Osteoblast (primary cell): ENCODE results near the gene LSS. TPM values are rescaled to one million over a fixed set of nuclear protein-coding genes. Genes with fewer than 3 reads are reported as not detected.
"Not testable (repeated sequence)": the region's sequence is repeated elsewhere in the genome, so short reads cannot be mapped to it uniquely, and the experiment has no call there.

Source experiments
- DNase-seq: peaks from one replicate; pipeline ENCODE4 v3.0.0; 2011; ENCODE audit warnings: low spot score, mixed read lengths; ENCODE audit not compliant: insufficient read length; ENCODE audit errors: missing footprints
- H2AFZ ChIP-seq: 2 replicates; pipeline ENCODE4 v1.6.0; 2011; ENCODE audit warnings: mild to moderate bottlenecking, low read length
- H3K27ac ChIP-seq: 2 replicates; pipeline ENCODE4 v1.5.1; 2011; ENCODE audit warnings: mild to moderate bottlenecking, low read depth, low read length, moderate library complexity
- H3K27me3 ChIP-seq: 2 replicates; pipeline ENCODE4 v1.6.0; 2012; ENCODE audit warnings: mild to moderate bottlenecking, control low read depth, inconsistent platforms, low read length, moderate library complexity; ENCODE audit not compliant: insufficient read depth
- H3K36me3 ChIP-seq: 2 replicates; pipeline ENCODE4 v1.5.1; 2011; ENCODE audit warnings: mild to moderate bottlenecking, low read length, control low read depth, moderate library complexity; ENCODE audit not compliant: insufficient read depth
- H3K4me1 ChIP-seq: 2 replicates; pipeline ENCODE4 v1.5.1; 2011; ENCODE audit warnings: mild to moderate bottlenecking, low read length, control low read depth, moderate library complexity; ENCODE audit not compliant: insufficient read depth
- H3K4me2 ChIP-seq: 2 replicates; pipeline ENCODE4 v1.6.0; 2011; ENCODE audit warnings: mild to moderate bottlenecking, low read length; ENCODE audit not compliant: insufficient read depth
- H3K4me3 ChIP-seq: fragments of 200-600 bp; sonication (generic); 3 replicates; pipeline ENCODE4 v1.5.1; 2012; ENCODE audit warnings: mild to moderate bottlenecking, low read length, inconsistent platforms; ENCODE audit not compliant: insufficient read depth
- H3K79me2 ChIP-seq: 2 replicates; pipeline ENCODE4 v1.6.0; 2012; ENCODE audit warnings: mild to moderate bottlenecking, low read length, control low read depth, inconsistent platforms; ENCODE audit not compliant: insufficient read depth
- H3K9me3 ChIP-seq: 2 replicates; pipeline ENCODE4 v1.5.1; 2011; ENCODE audit warnings: low read depth, low read length, control low read depth
- H4K20me1 ChIP-seq: 2 replicates; pipeline ENCODE4 v1.6.0; 2012; ENCODE audit warnings: mild to moderate bottlenecking, low read length, control low read depth; ENCODE audit not compliant: insufficient read depth
- total RNA-seq: library from RNA; depleted of rRNA; stranded (reverse); fragments of >200 nt; gene quantifications from 2 replicates; pipeline ENCODE4 v1.2.3, GENCODE V29; 2012
- TF ChIP-seq, protein P1 (sequence below): IDR thresholded peaks from 2 replicates; pipeline ENCODE4 v1.5.1; 2011; ENCODE audit warnings: mild to moderate bottlenecking, low read depth, low read length, moderate library complexity; ENCODE audit errors: extremely low read depth

The LSS gene
- total RNA-seq, 1 donor = 122 TPM

DNA sequence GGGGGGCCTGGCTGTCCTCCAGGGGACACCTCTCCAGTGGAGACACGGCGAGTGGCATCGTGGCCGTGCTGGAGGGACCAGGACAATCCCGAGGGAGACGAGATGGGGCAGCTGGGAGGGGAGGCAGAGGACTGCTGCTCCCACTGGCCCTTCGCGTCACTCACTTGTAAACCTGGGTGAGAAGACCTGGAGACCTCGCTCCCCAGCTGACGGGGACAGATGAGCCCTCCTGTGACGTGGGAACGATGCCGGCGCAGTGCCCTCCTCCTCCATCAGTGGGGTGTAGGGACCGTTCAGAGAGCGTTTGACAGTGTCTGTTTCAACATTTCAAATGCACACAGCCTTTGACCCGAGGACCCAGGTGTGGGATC lies 48.9 kb downstream of the LSS start:
- Histone ChIP-seq H2AFZ (no peak overlapping the region), H3K36me3 (no peaks in the 10 kb centered on the region), H3K79me2 (no peaks in the 10 kb centered on the region), H3K4me2 (no peak overlapping the region), H3K27ac (no peak overlapping the region), H3K27me3 (no peaks in the 10 kb centered on the region), H3K9me3 (no peaks in the 10 kb centered on the region), H3K4me1 (peaks cover 3% of the 10 kb centered on the region), H3K4me3 (no peak overlapping the region), H4K20me1 (no peaks in the 10 kb centered on the region)
- TF ChIP-seq, protein P1, sequence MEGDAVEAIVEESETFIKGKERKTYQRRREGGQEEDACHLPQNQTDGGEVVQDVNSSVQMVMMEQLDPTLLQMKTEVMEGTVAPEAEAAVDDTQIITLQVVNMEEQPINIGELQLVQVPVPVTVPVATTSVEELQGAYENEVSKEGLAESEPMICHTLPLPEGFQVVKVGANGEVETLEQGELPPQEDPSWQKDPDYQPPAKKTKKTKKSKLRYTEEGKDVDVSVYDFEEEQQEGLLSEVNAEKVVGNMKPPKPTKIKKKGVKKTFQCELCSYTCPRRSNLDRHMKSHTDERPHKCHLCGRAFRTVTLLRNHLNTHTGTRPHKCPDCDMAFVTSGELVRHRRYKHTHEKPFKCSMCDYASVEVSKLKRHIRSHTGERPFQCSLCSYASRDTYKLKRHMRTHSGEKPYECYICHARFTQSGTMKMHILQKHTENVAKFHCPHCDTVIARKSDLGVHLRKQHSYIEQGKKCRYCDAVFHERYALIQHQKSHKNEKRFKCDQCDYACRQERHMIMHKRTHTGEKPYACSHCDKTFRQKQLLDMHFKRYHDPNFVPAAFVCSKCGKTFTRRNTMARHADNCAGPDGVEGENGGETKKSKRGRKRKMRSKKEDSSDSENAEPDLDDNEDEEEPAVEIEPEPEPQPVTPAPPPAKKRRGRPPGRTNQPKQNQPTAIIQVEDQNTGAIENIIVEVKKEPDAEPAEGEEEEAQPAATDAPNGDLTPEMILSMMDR = no peak
- DNase-seq = no peak

DNA sequence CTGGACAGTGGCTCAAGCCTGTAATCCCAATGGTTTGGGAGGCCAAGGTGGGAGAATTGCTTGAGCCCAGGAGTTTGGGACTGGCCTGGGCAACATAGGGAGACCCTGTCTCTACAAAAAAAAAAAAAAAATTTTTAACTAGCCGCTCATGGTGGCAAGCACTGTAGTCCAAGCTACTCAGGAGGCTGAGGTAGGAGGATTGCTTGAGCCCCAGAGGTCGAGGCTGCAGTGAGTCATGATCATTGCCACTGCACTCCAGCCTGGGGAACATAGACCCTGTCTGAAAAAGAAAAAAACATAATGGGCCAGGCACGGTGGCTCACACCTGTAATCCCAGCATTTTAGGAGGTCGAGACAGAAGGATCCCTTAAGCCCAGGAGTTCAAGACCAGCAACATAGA lies 49.6 kb downstream of the LSS start:
- H3K27me3 ChIP-seq = no peaks in the 10 kb centered on the region
- no peaks in the 10 kb centered on the region for H3K79me2 ChIP-seq
- no peaks in the 10 kb centered on the region for H4K20me1 ChIP-seq
- no peak overlapping the region for H3K27ac ChIP-seq
- no peak overlapping the region for H2AFZ ChIP-seq
- peaks cover 2% of the 10 kb centered on the region for H3K4me1 ChIP-seq
- no peaks in the 10 kb centered on the region for H3K36me3 ChIP-seq
- H3K9me3 ChIP-seq = no peaks in the 10 kb centered on the region
- no peak for DNase-seq
- TF ChIP-seq, protein P1 = no peak
- no peak overlapping the region for H3K4me3 ChIP-seq
- no peak overlapping the region for H3K4me2 ChIP-seq

DNA sequence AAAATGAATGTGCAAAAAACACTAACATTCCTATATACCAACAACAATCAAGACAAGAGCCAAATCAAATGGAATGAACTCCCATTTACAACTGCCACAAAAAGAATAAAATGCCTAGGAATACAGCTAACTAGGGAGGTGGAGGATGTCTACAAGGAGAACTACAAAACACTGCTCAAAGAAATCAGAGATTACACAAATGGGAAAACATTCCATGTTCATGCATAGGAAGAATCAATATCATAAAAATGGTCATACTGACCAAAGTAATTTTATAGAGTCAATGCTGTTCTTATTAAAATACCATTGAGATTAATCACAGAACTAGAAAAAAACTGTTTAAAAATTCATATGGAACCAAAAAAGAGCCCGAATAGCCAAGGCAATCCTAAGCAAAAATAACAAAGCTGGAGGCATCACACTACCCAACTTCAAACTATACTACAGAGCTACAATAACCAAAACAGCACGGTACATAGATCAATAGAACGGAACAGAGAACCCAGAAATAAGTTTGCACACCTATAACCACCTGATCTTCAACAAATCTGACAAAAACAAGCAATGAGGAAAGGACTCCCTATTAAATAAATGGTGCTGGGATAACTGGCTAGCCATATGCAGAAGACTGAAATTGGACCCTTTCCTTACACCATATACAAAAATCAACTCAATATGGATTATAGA lies 52.0 kb downstream of the LSS start:
- not testable (repeated sequence) for H2AFZ ChIP-seq, H3K4me3 ChIP-seq, DNase-seq, H3K4me2 ChIP-seq, H3K79me2 ChIP-seq, H3K36me3 ChIP-seq, H3K4me1 ChIP-seq, H3K9me3 ChIP-seq, H4K20me1 ChIP-seq, H3K27me3 ChIP-seq, H3K27ac ChIP-seq

DNA sequence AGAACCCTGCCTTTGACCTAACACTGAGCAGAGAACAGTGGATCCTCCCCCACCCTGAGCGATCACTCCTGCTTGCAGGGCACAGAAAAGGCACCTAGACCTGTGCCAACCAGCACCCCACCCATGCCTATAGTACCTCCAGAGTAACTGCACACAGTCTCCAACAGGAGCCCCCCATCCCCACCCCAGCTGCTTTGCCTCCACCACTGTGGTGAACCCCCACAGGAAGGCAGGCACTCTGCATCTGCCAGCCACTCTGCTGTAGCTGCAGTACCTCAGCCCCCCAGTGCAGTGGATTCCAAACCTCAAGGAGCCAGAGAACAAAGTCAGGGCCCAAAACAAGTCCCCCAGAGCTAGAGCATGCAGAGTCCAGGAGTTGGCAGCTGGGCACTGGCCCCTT lies 55.0 kb downstream of the LSS start:
- H2AFZ ChIP-seq = no peak overlapping the region
- TF ChIP-seq, protein P1 = no peak
- H3K27me3 ChIP-seq = no peaks in the 10 kb centered on the region
- H3K4me1 ChIP-seq = no peaks in the 10 kb centered on the region
- H3K27ac ChIP-seq = no peak overlapping the region
- H3K9me3 ChIP-seq = peaks cover 3% of the 10 kb centered on the region
- no peak overlapping the region for H3K4me2 ChIP-seq
- no peaks in the 10 kb centered on the region for H3K36me3 ChIP-seq
- H4K20me1 ChIP-seq = no peaks in the 10 kb centered on the region
- H3K4me3 ChIP-seq = no peak overlapping the region
- DNase-seq = no peak
- H3K79me2 ChIP-seq = no peaks in the 10 kb centered on the region
